Right renal cortex interstitium (tissue), 3 donors: ENCODE measurements around the gene DPP7. TPM values are rescaled to one million over a fixed set of nuclear protein-coding genes. Genes with fewer than 3 reads are reported as not detected.

Experiments
- DNase-seq, 3 donors: peaks; one replicate each; pipeline ENCODE4 v3.0.0-alpha.2; 2013; ENCODE audit warnings: low read depth in 3 of 3, low spot score in 2 of 3
- polyA plus RNA-seq, 3 donors: library from polyadenylated mRNA; unstranded; fragments of 120-200 nt; gene quantifications; one replicate each; pipeline ENCODE4 v1.2.1, GENCODE V29; 2013; ENCODE audit not compliant: insufficient read length in 3 of 3

DPP7 gene
- polyA plus RNA-seq, 3 donors, result 11.8 to 19.8 (median 11.9) TPM

GRCh38 chr9:137062384-137062783 is 52.1 kb downstream of the DPP7 start:
- no peak for DNase-seq

Other genes starting within 250 kb of the DPP7 start
- 100 to 1,000 TPM; 349 to 395 (median 374) TPM for gene EDF1, start 248.4 kb downstream of the DPP7 start, polyA plus RNA-seq
- gene TRAF2, start 228.2 kb downstream of the DPP7 start, polyA plus RNA-seq, result 10 to 100 TPM; 10.1 to 14.0 (median 10.1) TPM
- gene FBXW5, start 170.0 kb downstream of the DPP7 start, polyA plus RNA-seq, result 10 to 100 TPM; 32.5 to 43.5 (median 38.4) TPM
- gene C8G, start 169.5 kb downstream of the DPP7 start, polyA plus RNA-seq, result under 1 TPM; 0.28 to 0.58 (median 0.46) TPM
- 10 to 100 TPM; 13.1 to 18.8 (median 15.9) TPM for gene LCN12, start 162.5 kb downstream of the DPP7 start, polyA plus RNA-seq
- 10 to 100 TPM; 20.9 to 29.3 (median 25.4) TPM for gene PTGDS, start 137.2 kb downstream of the DPP7 start, polyA plus RNA-seq
- under 1 TPM; 0.03 to 0.23 (median 0.12) TPM for gene LCNL1, start 131.7 kb downstream of the DPP7 start, polyA plus RNA-seq
- gene PAXX, start 122.3 kb downstream of the DPP7 start, polyA plus RNA-seq, result 10 to 100 TPM; 22.3 to 27.0 (median 24.4) TPM
- under 1 TPM in 2 of 3 donors, not detected in 1; 0.36 to 0.38 TPM for gene CLIC3, start 118.2 kb downstream of the DPP7 start, polyA plus RNA-seq
- gene ABCA2, start 86.5 kb downstream of the DPP7 start, polyA plus RNA-seq, result 10 to 100 TPM; 42.0 to 49.0 (median 46.3) TPM
- under 1 TPM in 1 of 3 donors, not detected in 2; 0.06 TPM for gene FUT7, start 82.6 kb downstream of the DPP7 start, polyA plus RNA-seq
- 10 to 100 TPM; 16.3 to 20.1 (median 18.7) TPM for gene NPDC1, start 68.6 kb downstream of the DPP7 start, polyA plus RNA-seq
- 1 to 10 TPM; 2.9 to 3.9 (median 3.3) TPM for gene ENTPD2, start 60.7 kb downstream of the DPP7 start, polyA plus RNA-seq
- gene SAPCD2, start 44.2 kb downstream of the DPP7 start, polyA plus RNA-seq, result 1 to 10 TPM; 5.4 to 6.2 (median 5.9) TPM
- 1 to 10 TPM; 3.5 to 5.4 (median 3.8) TPM for gene UAP1L1, start 37.2 kb downstream of the DPP7 start, polyA plus RNA-seq
- gene MAN1B1, start 27.7 kb downstream of the DPP7 start, polyA plus RNA-seq, result 10 to 100 TPM; 43.6 to 48.3 (median 47.0) TPM
- gene GRIN1, start 24.4 kb upstream of the DPP7 start, polyA plus RNA-seq, result not detected
- not detected for gene LRRC26, start 55.3 kb upstream of the DPP7 start, polyA plus RNA-seq
- gene TMEM210, start 57.3 kb upstream of the DPP7 start, polyA plus RNA-seq, result not detected
- gene ANAPC2, start 73.8 kb upstream of the DPP7 start, polyA plus RNA-seq, result 10 to 100 TPM; 29.1 to 34.5 (median 31.9) TPM
- 10 to 100 TPM; 41.4 to 52.2 (median 43.2) TPM for gene SSNA1, start 73.9 kb upstream of the DPP7 start, polyA plus RNA-seq
- 10 to 100 TPM; 12.8 to 15.5 (median 13.2) TPM for gene TPRN, start 86.0 kb upstream of the DPP7 start, polyA plus RNA-seq
- gene TMEM203, start 90.9 kb upstream of the DPP7 start, polyA plus RNA-seq, result 10 to 100 TPM; 39.7 to 44.3 (median 42.6) TPM
- 1 to 10 TPM; 7.6 to 8.2 (median 8.2) TPM for gene NDOR1, start 91.0 kb upstream of the DPP7 start, polyA plus RNA-seq
- gene RNF208, start 107.5 kb upstream of the DPP7 start, polyA plus RNA-seq, result 1 to 10 TPM; 5.1 to 7.2 (median 5.2) TPM
- 1 to 10 TPM; 3.1 to 6.6 (median 5.6) TPM for gene CYSRT1, start 110.4 kb upstream of the DPP7 start, polyA plus RNA-seq
- 1 to 10 TPM; 3.0 to 8.0 (median 4.6) TPM for gene RNF224, start 112.8 kb upstream of the DPP7 start, polyA plus RNA-seq
- gene SLC34A3, start 116.2 kb upstream of the DPP7 start, polyA plus RNA-seq, result 1 to 10 TPM; 2.8 to 6.0 (median 5.2) TPM
- 100 to 1,000 TPM; 332 to 418 (median 352) TPM for gene TUBB4B, start 126.6 kb upstream of the DPP7 start, polyA plus RNA-seq
- gene STPG3, start 136.6 kb upstream of the DPP7 start, polyA plus RNA-seq, result 1 to 10 TPM in 2 of 3 donors, under 1 TPM in 1; 0.75 to 1.6 (median 1.1) TPM
- gene NELFB, start 140.6 kb upstream of the DPP7 start, polyA plus RNA-seq, result 10 to 100 TPM; 45.5 to 54.0 (median 51.3) TPM
- gene TOR4A, start 163.0 kb upstream of the DPP7 start, polyA plus RNA-seq, result 1 to 10 TPM; 3.7 to 4.3 (median 4.2) TPM
- 1 to 10 TPM; 5.3 to 7.5 (median 6.4) TPM for gene NRARP, start 187.5 kb upstream of the DPP7 start, polyA plus RNA-seq